ENCODE results near the gene HOXA10.

The HOXA10 gene

DNA sequence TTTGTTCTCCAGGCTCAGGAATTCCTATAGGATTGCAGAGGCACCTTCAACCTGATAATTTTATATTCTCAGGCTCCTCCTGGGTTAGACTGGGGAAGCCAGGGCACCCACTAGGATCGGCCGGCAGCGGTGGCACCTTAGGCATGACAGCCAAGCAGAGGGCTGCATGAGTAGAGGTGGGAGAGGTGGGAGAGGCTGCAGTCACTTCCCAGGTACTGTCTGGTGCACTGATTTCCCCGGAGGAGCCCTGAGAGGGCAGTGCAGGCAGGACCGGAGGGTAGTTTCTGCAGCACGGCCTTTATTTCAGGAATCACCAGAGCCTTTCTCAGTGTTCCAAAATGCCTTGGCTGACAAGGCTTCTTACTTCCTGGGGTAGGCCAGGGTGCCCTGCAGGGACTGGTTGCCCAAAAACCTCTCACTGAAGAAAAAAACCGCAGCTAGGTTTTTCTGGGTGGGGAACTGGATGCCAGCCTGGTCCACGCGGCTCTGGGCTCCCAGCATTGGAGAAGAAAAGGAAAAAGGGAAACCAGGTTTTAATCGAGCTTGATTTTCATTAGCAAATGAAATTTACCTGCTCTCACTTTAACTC, 29.3 kb upstream of the HOXA10 start:
- no peak overlapping the region for H3K4me3 ChIP-seq (ENCODE audit: low read length)

DNA sequence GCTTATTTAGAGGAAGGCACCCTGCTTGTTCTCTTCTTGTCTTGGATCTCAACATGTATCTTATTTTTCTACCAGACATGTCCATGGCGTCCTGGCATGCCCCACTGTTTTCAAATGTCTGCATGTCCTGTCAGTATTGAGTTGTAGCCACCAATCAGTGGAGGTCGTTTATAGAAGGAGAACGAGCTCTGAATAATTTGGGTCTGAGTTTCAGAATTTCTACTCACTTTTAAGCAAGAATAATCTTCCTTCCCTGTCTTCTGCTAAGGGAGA, 28.7 kb upstream of the HOXA10 start:
- H3K4me3 ChIP-seq (ENCODE audit: low read length): no peak overlapping the region
- no peak for DNase-seq (ENCODE audit: low read depth)
- TF ChIP-seq, protein P1, sequence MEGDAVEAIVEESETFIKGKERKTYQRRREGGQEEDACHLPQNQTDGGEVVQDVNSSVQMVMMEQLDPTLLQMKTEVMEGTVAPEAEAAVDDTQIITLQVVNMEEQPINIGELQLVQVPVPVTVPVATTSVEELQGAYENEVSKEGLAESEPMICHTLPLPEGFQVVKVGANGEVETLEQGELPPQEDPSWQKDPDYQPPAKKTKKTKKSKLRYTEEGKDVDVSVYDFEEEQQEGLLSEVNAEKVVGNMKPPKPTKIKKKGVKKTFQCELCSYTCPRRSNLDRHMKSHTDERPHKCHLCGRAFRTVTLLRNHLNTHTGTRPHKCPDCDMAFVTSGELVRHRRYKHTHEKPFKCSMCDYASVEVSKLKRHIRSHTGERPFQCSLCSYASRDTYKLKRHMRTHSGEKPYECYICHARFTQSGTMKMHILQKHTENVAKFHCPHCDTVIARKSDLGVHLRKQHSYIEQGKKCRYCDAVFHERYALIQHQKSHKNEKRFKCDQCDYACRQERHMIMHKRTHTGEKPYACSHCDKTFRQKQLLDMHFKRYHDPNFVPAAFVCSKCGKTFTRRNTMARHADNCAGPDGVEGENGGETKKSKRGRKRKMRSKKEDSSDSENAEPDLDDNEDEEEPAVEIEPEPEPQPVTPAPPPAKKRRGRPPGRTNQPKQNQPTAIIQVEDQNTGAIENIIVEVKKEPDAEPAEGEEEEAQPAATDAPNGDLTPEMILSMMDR (IDR thresholded peaks at IDR 0.05; ENCODE audit: insufficient read depth, low read depth, low read length, missing control alignments): no peak

More for the DNA sequence above, 29.3 kb upstream of the HOXA10 start:
- TF ChIP-seq, protein P1 (IDR thresholded peaks at IDR 0.05; ENCODE audit: insufficient read depth, low read depth, low read length, missing control alignments): no peak
- no peak for DNase-seq (ENCODE audit: low read depth)

DNA sequence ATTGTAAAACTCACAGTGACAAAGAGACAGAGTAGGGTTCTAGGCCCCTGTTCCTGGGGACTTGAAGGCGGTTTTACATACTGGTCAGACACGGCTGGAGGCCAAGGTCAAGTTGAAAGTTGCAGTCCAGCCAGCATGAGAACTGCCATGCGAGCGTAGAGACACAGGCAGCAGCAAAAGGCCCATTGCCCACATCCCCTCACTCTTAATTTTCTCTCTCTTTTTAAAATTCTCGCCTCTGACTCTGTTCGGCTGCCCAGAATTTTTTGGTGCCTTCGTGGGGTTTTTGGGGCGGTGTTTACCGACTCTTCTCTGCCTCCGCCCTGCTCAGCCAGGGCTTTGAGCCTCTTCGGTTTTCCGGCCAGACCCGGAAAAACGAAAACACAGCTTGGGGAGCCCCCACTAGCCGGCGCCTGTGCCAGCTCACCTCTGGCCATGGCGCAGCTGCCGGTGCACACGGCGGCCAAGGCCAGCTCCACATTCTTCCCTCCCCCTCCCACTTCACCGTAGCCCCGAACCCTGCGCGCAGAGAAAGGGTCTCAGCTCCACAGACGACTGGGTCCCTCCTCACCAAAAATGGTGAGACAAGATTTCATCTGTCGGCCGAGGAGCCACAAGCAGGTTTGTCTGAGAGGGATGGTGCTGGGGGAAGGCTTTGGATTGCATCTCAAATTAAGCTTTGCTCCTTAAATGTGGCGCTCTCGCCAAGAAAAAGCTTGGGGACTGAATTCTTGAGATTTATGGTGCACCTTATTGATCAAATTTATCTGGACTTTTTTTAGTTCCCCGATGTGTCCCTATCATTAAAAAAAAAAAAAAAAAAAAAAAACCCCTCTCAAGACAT, 28.1 kb upstream of the HOXA10 start:
- no peak for DNase-seq (ENCODE audit: low read depth)
- TF ChIP-seq, protein P1 (IDR thresholded peaks at IDR 0.05; ENCODE audit: insufficient read depth, low read depth, low read length, missing control alignments): no peak
- H3K4me3 ChIP-seq (ENCODE audit: low read length): no peak overlapping the region

DNA sequence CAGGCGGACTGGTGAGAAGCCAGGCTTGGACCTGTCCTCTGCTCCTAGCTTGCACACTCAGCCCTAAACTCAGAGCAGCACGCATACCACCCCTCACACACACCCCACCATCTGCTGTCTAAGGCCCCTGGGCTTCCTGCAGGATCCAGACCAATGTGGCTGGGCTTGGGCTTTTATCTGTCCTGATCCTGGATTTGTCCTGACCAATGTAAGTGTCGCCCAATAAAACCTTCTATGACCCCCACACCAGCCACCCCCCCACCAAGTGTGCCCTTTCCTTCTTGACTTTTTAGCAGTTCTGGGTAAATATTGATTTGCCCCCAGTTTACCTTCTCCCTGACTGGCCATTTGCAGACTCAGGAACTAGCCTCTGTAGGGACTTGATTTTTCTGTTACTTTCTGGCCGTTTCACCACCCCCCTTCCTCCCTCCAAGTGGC, 27.5 kb upstream of the HOXA10 start:
- H3K4me3 ChIP-seq (ENCODE audit: low read length): no peak overlapping the region
- no peak for DNase-seq (ENCODE audit: low read depth)
- TF ChIP-seq, protein P1 (IDR thresholded peaks at IDR 0.05; ENCODE audit: insufficient read depth, low read depth, low read length, missing control alignments): no peak

DNA sequence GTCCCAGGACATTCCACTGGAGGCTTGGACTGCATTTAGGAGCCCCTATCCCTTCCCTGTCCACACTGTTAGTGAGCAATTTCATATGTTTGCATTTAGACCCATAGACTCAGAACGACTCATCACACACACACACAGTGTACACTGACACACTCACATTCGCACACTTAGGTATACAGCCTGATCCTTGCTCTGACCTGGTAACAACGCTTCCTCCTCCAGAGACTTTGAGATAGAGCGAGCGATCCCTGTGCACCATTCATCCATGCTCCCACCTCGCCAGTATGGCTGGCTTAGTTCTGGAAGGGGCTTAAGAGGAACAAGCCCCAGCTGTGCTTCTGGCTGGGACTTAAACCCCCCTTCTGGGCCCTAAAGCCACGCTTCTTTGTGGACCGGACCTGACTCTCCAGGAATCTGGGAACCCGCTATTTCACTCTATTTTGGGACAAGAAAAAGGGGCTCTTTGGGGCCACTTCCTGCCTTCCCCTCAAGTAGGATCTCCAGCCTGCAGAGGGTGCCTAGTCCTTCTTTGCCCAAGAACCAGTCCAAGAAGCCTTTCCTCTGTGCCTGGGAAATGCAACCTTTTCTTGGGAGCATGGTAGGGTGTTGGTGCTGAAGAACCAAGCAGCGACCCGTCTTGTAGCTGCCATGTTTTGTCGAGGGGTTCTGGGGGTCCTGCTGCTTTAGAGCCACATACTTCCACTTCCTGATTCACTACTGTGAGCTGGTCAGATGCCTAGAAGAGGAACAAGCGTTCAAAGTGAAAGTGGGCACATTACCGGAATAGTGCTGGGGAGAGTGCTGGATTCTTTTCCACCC, 26.9 kb upstream of the HOXA10 start:
- no peak for DNase-seq (ENCODE audit: low read depth)
- H3K4me3 ChIP-seq (ENCODE audit: low read length): no peak overlapping the region
- TF ChIP-seq, protein P1 (IDR thresholded peaks at IDR 0.05; ENCODE audit: insufficient read depth, low read depth, low read length, missing control alignments): no peak

DNA sequence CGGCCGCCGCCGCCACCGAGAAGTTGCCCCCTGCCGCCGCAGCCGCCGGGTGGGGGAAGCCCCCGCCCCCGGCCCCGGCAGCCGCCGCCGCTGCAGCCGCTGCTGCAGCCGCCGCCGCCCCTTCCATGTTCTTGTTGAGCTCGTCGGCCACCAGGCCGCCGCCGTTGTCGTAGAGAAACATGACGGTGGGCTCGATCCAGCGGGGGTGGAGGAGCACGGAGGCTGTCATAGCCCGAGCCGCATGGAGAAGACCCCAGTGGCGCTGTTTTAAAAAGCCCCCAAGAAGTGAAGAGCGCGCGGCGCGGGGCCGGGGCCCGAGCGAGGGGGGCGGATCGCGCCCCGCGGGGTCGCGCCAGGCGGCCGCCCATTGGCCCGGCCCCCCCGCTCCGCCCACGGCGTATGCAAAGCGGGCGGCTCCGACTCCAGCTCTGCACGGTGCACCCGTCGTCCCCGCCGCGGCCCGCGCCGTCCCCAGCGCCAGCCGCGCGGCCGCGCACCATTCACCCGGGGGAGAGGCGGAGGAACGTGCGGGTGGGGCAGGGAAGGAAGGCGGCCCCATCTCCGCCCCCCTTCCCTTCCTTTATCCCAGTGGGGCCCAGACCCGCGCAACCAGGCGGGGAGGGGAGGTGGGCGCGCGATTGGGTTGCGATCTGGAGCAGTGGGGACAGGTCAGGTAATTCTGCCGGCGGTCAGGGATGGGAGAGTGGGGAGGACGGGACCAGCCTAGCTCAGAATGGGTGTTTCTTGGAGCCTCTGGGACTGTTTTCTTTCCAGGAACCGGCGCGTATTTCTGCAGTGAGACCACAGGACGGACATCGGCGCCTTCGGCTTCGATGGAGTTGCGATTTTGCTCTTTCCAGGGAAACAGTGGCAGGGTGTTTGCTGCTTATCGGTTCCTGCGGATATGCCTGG, 26.0 kb upstream of the HOXA10 start, which contains the start of gene HOXA13:
TSS of gene HOXA13 (minus strand) at position 243 of the 912 bp plus-strand sequence. CDS start at position 229, 14 bp downstream.
- no peak within 1 kb of the TSS for H3K4me3 ChIP-seq (ENCODE audit: low read length)
- DNase-seq (ENCODE audit: low read depth): no peak

More for the DNA sequence above, 26.0 kb upstream of the HOXA10 start, which contains the start of gene HOXA13:
- TF ChIP-seq, protein P1 (IDR thresholded peaks at IDR 0.05; ENCODE audit: insufficient read depth, low read depth, low read length, missing control alignments): no peak
